Subcutaneous abdominal adipose tissue (tissue), 5 donors: ENCODE data around the gene PTTG1IP.

Source experiments
- H3K27ac ChIP-seq: one replicate; pipeline ENCODE4 v1.7.0; 2013; ENCODE audit warnings: low read depth, mild to moderate bottlenecking, inconsistent platforms, low read length, moderate library complexity
- H3K27me3 ChIP-seq, 5 donors: one replicate each; pipeline ENCODE4 v1.7.0; 2013; ENCODE audit warnings: low read length in 5 of 5, inconsistent platforms in 1 of 5; ENCODE audit not compliant: control insufficient read depth in 5 of 5, insufficient read depth in 4 of 5
- H3K36me3 ChIP-seq, 5 donors: one replicate each; pipeline ENCODE4 v1.7.0; 2013; ENCODE audit warnings: low read length in 5 of 5; ENCODE audit not compliant: control insufficient read depth in 5 of 5, insufficient read depth in 5 of 5
- H3K4me1 ChIP-seq, 5 donors: one replicate each; pipeline ENCODE4 v1.7.0; 2013; ENCODE audit warnings: low read length in 5 of 5, mild to moderate bottlenecking in 3 of 5, moderate library complexity in 1 of 5; ENCODE audit not compliant: control insufficient read depth in 5 of 5, insufficient read depth in 5 of 5
- H3K4me3 ChIP-seq, 5 donors: one replicate each; pipeline ENCODE4 v1.7.0; 2013; ENCODE audit warnings: low read length in 5 of 5, low read depth in 1 of 5
- H3K9ac ChIP-seq, 5 donors: one replicate each; pipeline ENCODE4 v1.7.0; 2013; ENCODE audit warnings: low read length in 5 of 5, mild to moderate bottlenecking in 4 of 5, moderate library complexity in 3 of 5
- H3K9me3 ChIP-seq, 5 donors: one replicate each; pipeline ENCODE4 v1.7.0; 2013; ENCODE audit warnings: low read length in 5 of 5; ENCODE audit not compliant: control insufficient read depth in 5 of 5
- donor health status: healthy.
- donor health status: healthy.
- donor health status: healthy.
- donor health status: healthy.
- donor health status: healthy.

The PTTG1IP gene

GRCh38 chr21:44902268-44903049, 29.0 kb upstream of the PTTG1IP start:
- Histone ChIP-seq H3K27ac (no peak overlapping the region), H3K27me3 (peaks cover 0 to 30% (median 11%) of the 10 kb centered on the region in 5 donors), H3K4me1 (peaks cover 0 to 31% (median 6%) of the 10 kb centered on the region in 5 donors), H3K9ac (no peak overlapping the region), H3K4me3 (no peak overlapping the region), H3K9me3 (no peaks in the 10 kb centered on the region), H3K36me3 (peaks cover 0 to 55% (median 0%) of the 10 kb centered on the region in 5 donors)

- Histone ChIP-seq H3K36me3 (peaks cover 0 to 56% (median 0%) of the 10 kb centered on the region in 5 donors), H3K9ac (no peak overlapping the region), H3K4me1 (peaks cover 0 to 26% (median 6%) of the 10 kb centered on the region in 5 donors), H3K4me3 (no peak overlapping the region), H3K27me3 (peaks cover 0 to 25% (median 9%) of the 10 kb centered on the region in 5 donors), H3K9me3 (no peaks in the 10 kb centered on the region), H3K27ac (no peak overlapping the region)
These were observed 28.0 kb upstream of the PTTG1IP start for GRCh38 chr21:44901391-44902074.

DNA sequence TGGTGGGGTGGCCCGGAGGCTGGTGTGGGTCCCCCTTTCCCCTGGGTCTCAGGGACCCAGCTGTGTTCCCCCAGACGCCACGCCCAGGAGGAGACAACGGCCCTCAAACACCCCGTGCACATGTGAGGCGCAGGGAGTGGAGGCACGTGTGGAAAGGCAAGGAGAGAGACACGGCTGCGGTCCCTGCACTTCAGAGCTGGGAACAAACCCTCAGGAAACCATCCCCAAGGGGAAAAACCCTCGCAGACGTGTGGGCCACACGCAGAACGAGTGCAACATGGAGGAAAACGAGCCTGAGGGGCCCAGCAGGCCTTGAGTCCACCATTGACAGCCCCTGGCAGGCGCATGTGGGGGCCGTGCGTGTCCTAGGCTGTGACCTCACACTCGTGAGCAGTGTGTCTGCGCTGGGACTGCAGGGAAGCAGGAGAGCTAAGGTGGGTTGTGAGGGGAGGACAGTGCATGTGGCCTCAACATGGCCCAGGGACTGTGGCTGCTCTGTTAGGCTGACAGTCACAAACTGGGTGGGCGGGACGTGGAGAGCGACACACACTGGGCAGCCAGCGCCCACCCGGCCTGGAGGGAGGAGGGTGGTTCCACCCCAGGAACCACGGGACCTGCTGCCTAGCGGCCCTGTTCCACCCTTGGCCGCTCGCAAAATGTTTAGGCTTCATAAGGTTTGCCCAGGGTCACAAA, 27.2 kb upstream of the PTTG1IP start:
- Histone ChIP-seq H3K27me3 (peaks cover 0 to 25% (median 9%) of the 10 kb centered on the region in 5 donors), H3K9ac (no peak overlapping the region), H3K27ac (no peak overlapping the region), H3K4me3 (no peak overlapping the region), H3K4me1 (peaks cover 0 to 23% (median 6%) of the 10 kb centered on the region in 5 donors), H3K36me3 (peaks cover 0 to 56% (median 0%) of the 10 kb centered on the region in 5 donors), H3K9me3 (no peaks in the 10 kb centered on the region)

- Histone ChIP-seq H3K9ac (no peak overlapping the region), H3K36me3 (peaks cover 0 to 56% (median 0%) of the 10 kb centered on the region in 5 donors)
These were observed 26.5 kb upstream of the PTTG1IP start for GRCh38 chr21:44899768-44900558.

DNA sequence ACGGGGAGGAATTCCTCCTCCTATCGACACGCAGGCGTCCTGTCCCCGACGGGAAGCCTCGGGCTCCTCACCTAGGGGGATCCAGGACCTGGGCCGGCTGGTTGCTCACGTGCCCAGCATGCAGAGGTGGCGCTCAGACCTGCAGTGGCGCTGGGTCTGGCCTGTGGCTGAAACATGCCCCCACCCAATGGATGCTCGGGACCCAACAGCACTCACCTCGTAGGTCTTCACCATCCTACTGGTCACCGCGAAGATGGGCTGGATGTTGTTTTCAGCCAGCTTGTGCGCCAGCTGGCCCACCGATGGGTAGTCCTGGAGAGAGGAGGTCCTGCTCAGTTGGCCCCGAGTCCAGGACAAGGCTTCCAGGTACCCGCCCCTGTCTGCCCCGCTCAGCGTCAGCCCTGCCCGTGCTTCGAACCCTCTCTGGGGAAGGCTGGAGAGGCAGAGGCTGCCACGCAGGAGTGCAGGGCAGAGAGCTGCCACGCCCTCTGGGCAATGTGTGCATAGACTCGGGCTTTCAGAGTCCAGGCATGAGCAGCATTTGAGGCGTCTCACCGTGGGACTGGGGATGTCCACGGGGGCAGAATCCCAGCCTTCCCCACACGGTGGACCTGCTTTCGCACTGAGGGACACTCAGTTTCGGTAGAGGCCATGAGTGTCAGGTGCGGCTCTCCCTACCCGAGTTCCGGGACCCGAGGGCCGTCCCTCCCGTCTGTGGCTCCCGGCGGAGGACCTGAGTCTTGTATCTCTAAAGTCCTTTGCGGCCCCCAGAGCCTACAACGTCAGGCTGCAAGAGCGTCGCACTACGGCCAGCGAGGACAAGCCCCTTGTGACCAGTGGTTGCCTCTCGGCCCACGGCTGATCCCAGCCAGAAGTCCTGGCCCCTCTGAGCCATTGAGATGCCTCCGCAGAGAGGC, 25.6 kb upstream of the PTTG1IP start:
- H3K27me3 ChIP-seq = peaks cover 0 to 25% (median 9%) of the 10 kb centered on the region in 5 donors
- no peak overlapping the region for H3K4me3 ChIP-seq
- H3K9me3 ChIP-seq = no peaks in the 10 kb centered on the region
- peaks cover 0 to 65% (median 0%) of the 10 kb centered on the region in 5 donors for H3K36me3 ChIP-seq
- H3K9ac ChIP-seq = no peak overlapping the region
- H3K4me1 ChIP-seq = peaks cover 0 to 18% (median 6%) of the 10 kb centered on the region in 5 donors
- no peak overlapping the region for H3K27ac ChIP-seq

More at GRCh38 chr21:44899768-44900558, 26.5 kb upstream of the PTTG1IP start:
- H3K4me3 ChIP-seq = no peak overlapping the region
- H3K9me3 ChIP-seq = no peaks in the 10 kb centered on the region
- H3K27me3 ChIP-seq = peaks cover 0 to 25% (median 9%) of the 10 kb centered on the region in 5 donors
- no peak overlapping the region for H3K27ac ChIP-seq
- H3K4me1 ChIP-seq = peaks cover 0 to 18% (median 6%) of the 10 kb centered on the region in 5 donors

GRCh38 chr21:44898011-44898488, 24.6 kb upstream of the PTTG1IP start:
- Histone ChIP-seq H3K9me3 (no peaks in the 10 kb centered on the region), H3K36me3 (peaks cover 0 to 59% (median 0%) of the 10 kb centered on the region in 5 donors), H3K27ac (no peak overlapping the region), H3K9ac (no peak overlapping the region), H3K4me1 (peaks cover 0 to 9% (median 6%) of the 10 kb centered on the region in 5 donors), H3K27me3 (peaks cover 0 to 28% (median 9%) of the 10 kb centered on the region in 5 donors), H3K4me3 (no peak overlapping the region)

DNA sequence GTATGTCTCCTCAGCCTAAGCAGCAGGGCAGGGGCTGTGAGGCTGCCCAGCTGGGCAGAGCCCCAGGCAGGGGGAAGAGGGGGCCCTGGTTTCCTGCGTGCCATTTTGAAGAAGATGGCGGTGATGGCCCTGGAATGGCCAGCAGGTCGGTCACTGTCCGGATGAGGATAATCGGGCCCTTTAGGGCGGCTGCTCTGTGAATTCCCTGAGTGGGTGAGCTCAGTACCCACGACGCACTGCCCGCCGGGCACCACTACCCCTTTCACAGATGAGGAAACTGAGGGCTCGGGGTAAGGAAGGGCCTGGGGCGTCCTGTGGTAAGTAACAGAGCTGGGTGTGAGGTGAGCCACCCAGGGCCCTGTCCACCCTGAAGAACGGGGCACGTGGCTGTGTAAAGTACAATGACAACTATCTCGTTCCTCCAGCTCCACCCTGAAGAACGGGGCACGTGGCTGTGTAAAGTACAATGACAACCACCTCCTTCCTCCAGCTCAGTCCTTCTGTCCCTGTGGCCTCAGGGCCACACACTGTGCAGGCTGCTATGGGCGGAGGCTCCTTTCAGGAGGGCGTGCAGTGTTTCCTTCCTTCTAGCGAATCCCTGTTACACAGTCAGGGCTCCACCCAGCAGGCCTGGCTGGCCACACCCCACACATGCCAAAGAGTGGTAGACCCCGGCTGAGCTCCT, 24.0 kb upstream of the PTTG1IP start:
- H3K9me3 ChIP-seq = no peaks in the 10 kb centered on the region
- peaks cover 0 to 5% (median 4%) of the 10 kb centered on the region in 5 donors for H3K4me1 ChIP-seq
- peaks cover 0 to 28% (median 9%) of the 10 kb centered on the region in 5 donors for H3K27me3 ChIP-seq
- H3K9ac ChIP-seq = no peak overlapping the region
- H3K4me3 ChIP-seq = no peak overlapping the region
- H3K27ac ChIP-seq = no peak overlapping the region
- H3K36me3 ChIP-seq = peaks cover 0 to 55% (median 0%) of the 10 kb centered on the region in 5 donors

GRCh38 chr21:44896561-44897286, 23.2 kb upstream of the PTTG1IP start:
- H3K27ac ChIP-seq = no peak overlapping the region
- H3K9me3 ChIP-seq = no peaks in the 10 kb centered on the region
- peaks cover 0 to 4% (median 0%) of the 10 kb centered on the region in 5 donors for H3K4me1 ChIP-seq
- no peak overlapping the region for H3K9ac ChIP-seq
- H3K36me3 ChIP-seq = peaks cover 0 to 49% (median 0%) of the 10 kb centered on the region in 5 donors
- H3K4me3 ChIP-seq = no peak overlapping the region
- peaks cover 2 to 28% (median 11%) of the 10 kb centered on the region in 5 donors for H3K27me3 ChIP-seq
